PFSK-1 (cell line): ENCODE results near the gene UBXN2A.

ENCODE experiments used
- FOXP2 ChIP-seq: optimal IDR thresholded peaks from 2 replicates; pipeline ENCODE3; 2011; ENCODE audit warnings: borderline replicate concordance, control low read depth, inconsistent platforms; ENCODE audit not compliant: insufficient read depth; ENCODE audit errors: extremely low read length, extremely low read depth
- POLR2AphosphoS5 ChIP-seq: IDR thresholded peaks from 2 replicates; pipeline ENCODE4 v1.6.1; 2012; ENCODE audit warnings: low read depth, mild to moderate bottlenecking, control low read depth, low read length, moderate library complexity
- REST ChIP-seq, 2 experiments: IDR thresholded peaks; 2 replicates each; pipeline versions ENCODE4 v1.6.1 to v1.8.0; 2011 to 2012; ENCODE audit warnings: low read depth in 2 of 2, low read length in 2 of 2, control low read depth in 1 of 2, inconsistent platforms in 1 of 2, mild to moderate bottlenecking in 1 of 2, moderate library complexity in 1 of 2; ENCODE audit not compliant: insufficient read depth in 1 of 2
- SIN3A ChIP-seq: IDR thresholded peaks from 2 replicates; pipeline ENCODE4 v1.6.1; 2012; ENCODE audit warnings: mild to moderate bottlenecking, low read length, moderate library complexity, borderline replicate concordance; ENCODE audit not compliant: insufficient read depth
- TAF1 ChIP-seq: IDR thresholded peaks from 2 replicates; pipeline ENCODE4 v1.6.1; 2012; ENCODE audit warnings: low read length, control low read depth, borderline replicate concordance; ENCODE audit not compliant: insufficient read depth

Gene UBXN2A

GRCh38 chr2:23954325-23955014 lies 14.2 kb downstream of the UBXN2A start:
- TF ChIP-seq POLR2AphosphoS5 = no peak
- no peak for TF ChIP-seq REST (IDR thresholded peaks at IDR 0.05; ENCODE audit: insufficient read depth in 1 of 2, low read depth in 2 of 2, low read length in 2 of 2)
- TF ChIP-seq SIN3A = no peak
- no peak for TF ChIP-seq FOXP2
- TF ChIP-seq TAF1 = no peak

GRCh38 chr2:23967846-23968245 lies 27.6 kb downstream of the UBXN2A start:
- no peak for TF ChIP-seq REST (IDR thresholded peaks at IDR 0.05; ENCODE audit: insufficient read depth in 1 of 2, low read depth in 2 of 2, low read length in 2 of 2)
- no peak for TF ChIP-seq SIN3A
- TF ChIP-seq POLR2AphosphoS5 = no peak
- TF ChIP-seq TAF1 = no peak
- TF ChIP-seq FOXP2 = no peak

- TF ChIP-seq FOXP2 (no peak), REST (IDR thresholded peaks at IDR 0.05; ENCODE audit: insufficient read depth in 1 of 2, low read depth in 2 of 2, low read length in 2 of 2) (no peak), POLR2AphosphoS5 (no peak), SIN3A (no peak), TAF1 (no peak)
Measured at GRCh38 chr2:23976883-23977282, 36.6 kb downstream of the UBXN2A start.

GRCh38 chr2:23988371-23988770 lies 48.1 kb downstream of the UBXN2A start:
- TF ChIP-seq REST (IDR thresholded peaks at IDR 0.05; ENCODE audit: insufficient read depth in 1 of 2, low read depth in 2 of 2, low read length in 2 of 2) = no peak
- TF ChIP-seq TAF1 = no peak

GRCh38 chr2:23992931-23993330 lies 52.7 kb downstream of the UBXN2A start:
- TF ChIP-seq REST (IDR thresholded peaks at IDR 0.05; ENCODE audit: insufficient read depth in 1 of 2, low read depth in 2 of 2, low read length in 2 of 2) = no peak
- no peak for TF ChIP-seq POLR2AphosphoS5
- TF ChIP-seq SIN3A = no peak
- TF ChIP-seq TAF1 = no peak
- no peak for TF ChIP-seq FOXP2
